Transverse colon (tissue), 4 donors: ENCODE results near the gene PDK3. TPM values are rescaled to one million over a fixed set of nuclear protein-coding genes. Genes with fewer than 3 reads are reported as not detected.
A peak's percentile ranks its signal among the peaks of the same experiment; 100 is the strongest.

Experiments
- DNase-seq: peaks from one replicate; pipeline ENCODE4 v3.0.0-alpha.2; 2019
- H3K27ac ChIP-seq, 4 donors: fragments of 200-600 bp; sonication (generic); 2 replicates each; pipeline ENCODE4 v1.5.1; 2016 to 2018; ENCODE audit warnings: inconsistent platforms in 4 of 4
- H3K27me3 ChIP-seq: fragments of 200-600 bp; sonication (generic); 2 replicates; pipeline ENCODE4 v1.5.1; 2017; ENCODE audit warnings: inconsistent platforms
- H3K36me3 ChIP-seq, 4 donors: fragments of 200-600 bp; sonication (generic); 2 replicates each; pipeline ENCODE4 v1.5.1; 2017 to 2019; ENCODE audit warnings: inconsistent platforms in 4 of 4
- H3K4me1 ChIP-seq, 4 donors: fragments of 200-600 bp; sonication (generic); 2 replicates each; pipeline ENCODE4 v1.5.1; 2017 to 2020; ENCODE audit warnings: inconsistent platforms in 4 of 4
- H3K4me3 ChIP-seq, 4 donors: fragments of 200-600 bp; sonication (generic); 1 replicate in 1 of 4; 2 replicates in 3 of 4; pipeline versions ENCODE4 v1.5.1 to v1.6.1; 2017 to 2019; ENCODE audit warnings: inconsistent platforms in 4 of 4
- H3K9me3 ChIP-seq, 2 donors: fragments of 200-600 bp; sonication (generic); 2 replicates each; pipeline ENCODE4 v1.5.1; 2017 to 2019; ENCODE audit warnings: inconsistent platforms in 2 of 2
- CTCF ChIP-seq, 5 experiments: fragments of 200-600 bp in 3 of 5; fragments of 450-650 bp in 2 of 5; sonication (generic) in 3 of 5; IDR thresholded peaks; 1 replicate in 2 of 5; 2 replicates in 3 of 5; pipeline ENCODE4 v1.5.1; 2016 to 2017; ENCODE audit warnings: antibody characterized with exemption in 5 of 5, inconsistent platforms in 3 of 5, mild to moderate bottlenecking in 2 of 5, moderate library complexity in 1 of 5
- EP300 ChIP-seq: sonication (generic); formaldehyde crosslinking; IDR thresholded peaks from one replicate; pipeline ENCODE4 v1.6.1; 2017; ENCODE audit warnings: antibody characterized with exemption, low read depth
- POLR2A ChIP-seq: fragments of 450-650 bp; IDR thresholded peaks from one replicate; pipeline ENCODE4 v1.6.1; 2016; ENCODE audit warnings: antibody characterized with exemption, mild to moderate bottlenecking, moderate library complexity
- POLR2AphosphoS5 ChIP-seq, 3 donors: sonication (generic); formaldehyde crosslinking; IDR thresholded peaks; one replicate each; pipeline ENCODE4 v1.6.1; 2016; ENCODE audit warnings: antibody characterized with exemption in 3 of 3
- WGBS, 2 donors: methylation state at CpG; one replicate each; pipeline ENCODE4 v1.1.5; 2018; ENCODE audit warnings: low coverage in 1 of 2; 5-methylcytosine and 5-hydroxymethylcytosine counted together
- in situ Hi-C, 4 donors: fragments of 200-750 bp; cut with MboI; loops; one replicate each; pipeline versions ENCODE4 v1.15.0 to v1.15.1; 2017; ENCODE audit warnings: low sequenced_read_pairs in 3 of 4, low pct_ligation_motif_present in 1 of 4, low pct_unique_long_range_greater_than_20kb in 1 of 4
- intact Hi-C: fragments of 100-400 bp; cut with DNase I; formaldehyde crosslinking; loops from one replicate; pipeline ENCODE4 v1.15.1; 2023; ENCODE audit warnings: low total_unique reads
- total RNA-seq, 4 donors: library from RNA; depleted of rRNA; stranded (reverse); fragments of >200 nt; gene quantifications; one replicate each; pipeline ENCODE4 v1.1.0, GENCODE V29; 2016

Gene PDK3
- total RNA-seq, 4 donors from 2014 or later = 9.4 to 36.8 (median 27.0) TPM

GRCh38 chrX:24425806-24426205, 39.3 kb upstream of the PDK3 start:
- DNase-seq = no peak
- H3K4me3 ChIP-seq = no peak overlapping the region
- TF ChIP-seq CTCF (IDR thresholded peaks at IDR 0.05) = no peak
- no peak for TF ChIP-seq POLR2AphosphoS5 (IDR thresholded peaks at IDR 0.05)
- no peak for TF ChIP-seq POLR2A
- no peak for TF ChIP-seq EP300
- H3K9me3 ChIP-seq = no peaks in the 10 kb centered on the region
- WGBS, 2 donors = 64% methylated on average over 2 of the region's 2 CpGs; no CpG with 5 or more reads in 1 of the 2 donors
- in situ Hi-C loops = no loop called here
- peak overlapping the region; percentile 58 to 84 (median 68) for H3K27ac ChIP-seq
- no peaks in the 10 kb centered on the region for H3K27me3 ChIP-seq
- H3K4me1 ChIP-seq = peaks cover 9 to 23% (median 16%) of the 10 kb centered on the region in 4 donors
- H3K36me3 ChIP-seq = no peaks in the 10 kb centered on the region
- intact Hi-C loops = no loop called here

- in situ Hi-C loops = no loop called here
- Histone ChIP-seq H3K9me3 (no peaks in the 10 kb centered on the region), H3K27ac (peak overlapping the region; percentile 59 to 84 (median 75)), H3K4me3 (no peak overlapping the region), H3K27me3 (no peaks in the 10 kb centered on the region), H3K4me1 (peaks cover 9 to 23% (median 16%) of the 10 kb centered on the region in 4 donors), H3K36me3 (no peaks in the 10 kb centered on the region)
- intact Hi-C loops = no loop called here
- no peak for DNase-seq
- WGBS, 2 donors = 74% methylated on average over 2 of the region's 2 CpGs; no CpG with 5 or more reads in 1 of the 2 donors
- TF ChIP-seq EP300 (no peak), CTCF (IDR thresholded peaks at IDR 0.05) (no peak), POLR2A (no peak), POLR2AphosphoS5 (IDR thresholded peaks at IDR 0.05) (no peak)
Measured at GRCh38 chrX:24426340-24426913, 38.7 kb upstream of the PDK3 start.

GRCh38 chrX:24426921-24427746, 38.0 kb upstream of the PDK3 start:
- no peaks in the 10 kb centered on the region for H3K9me3 ChIP-seq
- DNase-seq = peak; percentile 12
- peaks cover 9 to 23% (median 16%) of the 10 kb centered on the region in 4 donors for H3K4me1 ChIP-seq
- H3K36me3 ChIP-seq = no peaks in the 10 kb centered on the region
- 71% methylated on average over 10 of the region's 10 CpGs; no CpG with 5 or more reads in 1 of the 2 donors for WGBS, 2 donors
- H3K4me3 ChIP-seq = no peak overlapping the region
- in situ Hi-C loops = no loop called here
- intact Hi-C loops = no loop called here
- peak overlapping the region; percentile 59 to 84 (median 75) for H3K27ac ChIP-seq
- H3K27me3 ChIP-seq = no peaks in the 10 kb centered on the region
- TF ChIP-seq POLR2AphosphoS5 (IDR thresholded peaks at IDR 0.05) (peak; percentile 23 to 54 (median 36)), POLR2A (no peak)

GRCh38 chrX:24427747-24428019, 37.4 kb upstream of the PDK3 start:
- in situ Hi-C loops = no loop called here
- Histone ChIP-seq H3K27ac (peak overlapping the region; percentile 59 to 84 (median 75)), H3K27me3 (no peaks in the 10 kb centered on the region), H3K4me3 (no peak overlapping the region), H3K4me1 (peaks cover 9 to 23% (median 16%) of the 10 kb centered on the region in 4 donors), H3K36me3 (no peaks in the 10 kb centered on the region), H3K9me3 (no peaks in the 10 kb centered on the region)
- DNase-seq = peak; percentile 10
- 33% methylated on average over 1 of the region's 1 CpG; no CpG with 5 or more reads in 1 of the 2 donors for WGBS, 2 donors
- no peak for TF ChIP-seq EP300
- TF ChIP-seq POLR2AphosphoS5 (IDR thresholded peaks at IDR 0.05) = no peak
- TF ChIP-seq POLR2A = no peak
- no peak for TF ChIP-seq CTCF (IDR thresholded peaks at IDR 0.05)
- intact Hi-C loops = no loop called here
